Activated CD8-positive, alpha-beta T cell treated with anti-CD3 and anti-CD28 coated beads for 36 hours (primary cell): Measurements from ENCODE around the gene ITSN1. TPM values are rescaled to one million over a fixed set of nuclear protein-coding genes. Genes with fewer than 3 reads are reported as not detected.
"Not testable (repeated sequence)": the region's sequence is repeated elsewhere in the genome, so short reads cannot be mapped to it uniquely, and the experiment has no call there.

Source experiments
- ATAC-seq: fragments of 200-7000 bp; cut with Tn5 transposase; one replicate; pipeline ENCODE4 v1.10.0; 2021; ENCODE audit warnings: mild to moderate bottlenecking, moderate library complexity
- CTCF ChIA-PET: fragments of 350-600 bp; sonication (Branson Sonifier 250); formaldehyde crosslinking; loops from one replicate; lab custom pipeline; 2021; ENCODE audit warnings: antibody characterized with exemption; lab: Charles Lee
- POLR2A ChIA-PET: fragments of 350-600 bp; sonication (Branson Sonifier 250); formaldehyde crosslinking; loops from one replicate; lab custom pipeline; 2021; ENCODE audit warnings: antibody characterized with exemption; lab: Charles Lee
- DNase-seq: peaks from one replicate; pipeline ENCODE4 v3.0.0-alpha.2; 2020
- H3K27ac Mint-ChIP-seq: one replicate; pipeline ENCODE4 v1.8.0; 2021; ENCODE audit warnings: mild to moderate bottlenecking, mixed read lengths
- H3K27me3 Mint-ChIP-seq: one replicate; pipeline ENCODE4 v1.8.0; 2021; ENCODE audit warnings: mixed read lengths
- H3K36me3 Mint-ChIP-seq: one replicate; pipeline ENCODE4 v1.8.0; 2021; ENCODE audit warnings: low read depth, mixed read lengths
- H3K4me1 Mint-ChIP-seq: one replicate; pipeline ENCODE4 v1.8.0; 2021; ENCODE audit warnings: low read depth, mixed read lengths
- H3K4me3 Mint-ChIP-seq: one replicate; pipeline ENCODE4 v1.8.0; 2021; ENCODE audit warnings: mild to moderate bottlenecking, moderate library complexity, mixed read lengths
- H3K9me3 Mint-ChIP-seq: one replicate; pipeline ENCODE4 v1.8.0; 2021; ENCODE audit warnings: mixed read lengths
- CTCF ChIP-seq: fragments of 200-600 bp; IDR thresholded peaks from one replicate; pipeline ENCODE4 v1.8.0; 2022; ENCODE audit warnings: antibody characterized with exemption, mild to moderate bottlenecking
- intact Hi-C: fragments of 100-400 bp; cut with micrococcal nuclease; formaldehyde crosslinking; loops from one replicate; pipeline ENCODE4 v1.10.0; 2022
- total RNA-seq, 2 experiments: library from RNA; stranded (reverse); gene quantifications; one replicate each; pipeline ENCODE4 v1.2.3, GENCODE V29; 2021

The ITSN1 gene
- total RNA-seq, 2 experiments from 2014 or later: 4.4 to 4.7 TPM

GRCh38 chr21:33924766-33925100, 282.4 kb downstream of the ITSN1 start:
- ChIA-PET CTCF (interaction anchor here (0.7 to 4.3 kb wide), 89 partner anchors 8 to 707 kb away, joined by 3 to 216 read pairs (median 5); partner anchors contain the start of genes ATP5PO, KCNE2, MRPS6 and SLC5A3), POLR2A (interaction anchor here (1.0 to 2.4 kb wide), 4 partner anchors 14 to 423 kb away, joined by 3 to 17 read pairs (median 8); no protein-coding TSS in a partner anchor)
- Mint-ChIP-seq H3K4me1 (peaks cover 8% of the 10 kb centered on the region), H3K4me3 (no peak overlapping the region), H3K9me3 (no peaks in the 10 kb centered on the region), H3K27me3 (no peaks in the 10 kb centered on the region), H3K27ac (peak overlapping the region; percentile 7), H3K36me3 (no peaks in the 10 kb centered on the region)
- TF ChIP-seq CTCF: no peak
- intact Hi-C loops: loop anchor here (2.0 to 10.0 kb wide), 2 partner anchors 320 to 424 kb away; no protein-coding TSS in a partner anchor
- ATAC-seq: no peak
- DNase-seq: no peak

DNA sequence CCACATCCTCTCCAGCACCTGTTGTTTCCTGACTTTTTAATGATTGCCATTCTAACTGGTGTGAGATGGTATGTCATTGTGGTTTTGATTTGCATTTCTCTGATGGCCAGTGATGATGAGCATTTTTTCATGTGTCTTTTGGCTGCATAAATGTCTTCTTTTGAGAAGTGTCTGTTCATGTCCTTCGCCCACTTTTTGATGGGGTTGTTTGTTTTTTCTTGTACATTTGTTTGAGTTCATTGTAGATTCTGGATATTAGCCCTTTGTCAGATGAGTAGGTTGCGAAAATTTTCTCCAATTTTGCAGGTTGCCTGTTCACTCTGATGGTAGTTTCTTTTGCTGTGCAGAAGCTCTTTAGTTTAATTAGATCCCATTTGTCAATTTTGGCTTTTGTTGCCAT, 283.9 kb downstream of the ITSN1 start:
- POLR2A ChIA-PET, H3K4me3 Mint-ChIP-seq, DNase-seq, CTCF ChIA-PET, ATAC-seq, H3K4me1 Mint-ChIP-seq, H3K27ac Mint-ChIP-seq, H3K27me3 Mint-ChIP-seq, H3K36me3 Mint-ChIP-seq, H3K9me3 Mint-ChIP-seq: not testable (repeated sequence)
- intact Hi-C loops: loop anchor here (10.0 kb wide), 1 partner anchor 319 kb away; no protein-coding TSS in a partner anchor

GRCh38 chr21:33931052-33931798, 288.9 kb downstream of the ITSN1 start:
- Mint-ChIP-seq H3K4me3 (peak overlapping the region; percentile 91), H3K27ac (peak overlapping the region; percentile 99), H3K36me3 (peaks cover 14% of the 10 kb centered on the region), H3K4me1 (peaks cover 27% of the 10 kb centered on the region)
- peak; percentile 82 for DNase-seq
- ATAC-seq: peak; percentile 93
- not testable (repeated sequence) for H3K9me3 Mint-ChIP-seq, H3K27me3 Mint-ChIP-seq
- ChIA-PET POLR2A (interaction anchor here (3.8 to 10.4 kb wide), 3 partner anchors 11 to 44 kb away, joined by 19 to 160 read pairs (median 66); no protein-coding TSS in a partner anchor), CTCF (interaction anchor here (0.6 to 4.0 kb wide), 5 partner anchors 11 to 144 kb away, joined by 3 to 31 read pairs (median 4); no protein-coding TSS in a partner anchor)
- intact Hi-C loops: loop anchor here (2.0 to 5.0 kb wide), 2 partner anchors 18 to 46 kb away; no protein-coding TSS in a partner anchor

DNA sequence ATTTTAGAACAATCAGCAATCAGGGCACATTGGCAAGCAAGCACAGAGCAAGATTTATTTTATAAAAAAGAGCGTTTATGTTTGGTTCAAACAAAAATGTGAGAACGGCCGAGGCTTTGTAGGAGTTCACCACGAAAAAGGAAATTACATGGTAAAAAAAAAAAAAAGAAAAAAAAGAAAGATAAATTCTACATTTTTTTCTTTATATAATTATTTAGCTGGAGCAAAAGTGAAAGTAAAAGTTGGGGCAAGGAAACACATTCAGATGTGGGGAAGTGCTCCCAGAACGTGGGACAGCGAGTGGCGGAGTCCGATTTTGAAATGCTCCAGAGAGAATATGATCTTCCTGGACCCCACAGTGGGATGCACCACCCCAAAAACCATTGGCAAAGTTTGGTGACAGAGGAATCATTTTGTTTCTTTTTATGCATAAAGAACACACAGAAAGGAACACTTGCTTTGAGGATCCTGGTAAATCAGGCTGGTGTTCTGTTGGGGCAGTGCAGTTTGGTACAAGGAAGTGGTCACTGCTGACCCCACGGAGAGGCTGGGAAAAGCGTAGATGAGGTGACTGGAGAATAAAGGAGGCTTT, 289.6 kb downstream of the ITSN1 start:
- no peak for DNase-seq
- Mint-ChIP-seq H3K4me3 (peak overlapping the region; percentile 91), H3K27me3 (no peaks in the 10 kb centered on the region), H3K36me3 (peaks cover 20% of the 10 kb centered on the region), H3K27ac (peak overlapping the region; percentile 99), H3K4me1 (peaks cover 33% of the 10 kb centered on the region), H3K9me3 (no peaks in the 10 kb centered on the region)
- CTCF ChIA-PET: interaction anchor here (0.8 to 4.0 kb wide), 5 partner anchors 8 to 144 kb away, joined by 3 to 31 read pairs (median 13); no protein-coding TSS in a partner anchor
- TF ChIP-seq CTCF: no peak
- intact Hi-C loops: loop anchor here (2.0 to 5.0 kb wide), 2 partner anchors 17 to 45 kb away; no protein-coding TSS in a partner anchor
- no peak for ATAC-seq
- POLR2A ChIA-PET: interaction anchor here (0.6 to 10.4 kb wide), 4 partner anchors 10 to 43 kb away, joined by 3 to 160 read pairs (median 42); no protein-coding TSS in a partner anchor

GRCh38 chr21:33932731-33933130, 290.4 kb downstream of the ITSN1 start:
- no peak for TF ChIP-seq CTCF
- Mint-ChIP-seq H3K4me3 (peak overlapping the region; percentile 91), H3K27me3 (no peaks in the 10 kb centered on the region), H3K36me3 (peaks cover 24% of the 10 kb centered on the region), H3K27ac (peak overlapping the region; percentile 99), H3K9me3 (no peaks in the 10 kb centered on the region), H3K4me1 (peaks cover 41% of the 10 kb centered on the region)
- intact Hi-C loops: loop anchor here (5.0 kb wide), 1 partner anchor 45 kb away; no protein-coding TSS in a partner anchor
- ATAC-seq (no peak), DNase-seq (no peak)
- ChIA-PET CTCF (interaction anchor here (0.8 to 4.0 kb wide), 6 partner anchors 9 to 415 kb away, joined by 3 to 31 read pairs (median 10); no protein-coding TSS in a partner anchor), POLR2A (interaction anchor here (0.7 to 10.4 kb wide), 9 partner anchors 9 to 269 kb away, joined by 3 to 160 read pairs (median 3); no protein-coding TSS in a partner anchor)
